ENCODE measurements around the gene FHL2.

Gene FHL2

GRCh38 chr2:105431367-105432043 is 32.7 kb upstream of the FHL2 start:
- no peak overlapping the region for H3K27ac ChIP-seq
- TF ChIP-seq CTCF (IDR thresholded peaks at IDR 0.05): no peak
- H3K9me3 ChIP-seq (ENCODE audit: control insufficient read depth, low read length): no peaks in the 10 kb centered on the region
- H3K4me2 ChIP-seq (ENCODE audit: low read length): no peak overlapping the region
- no peak overlapping the region for H3K9ac ChIP-seq
- H3K27me3 ChIP-seq (ENCODE audit: control insufficient read depth, insufficient read depth, low read length): no peaks in the 10 kb centered on the region
- H2AFZ ChIP-seq: no peak overlapping the region
- no peaks in the 10 kb centered on the region for H3K36me3 ChIP-seq (ENCODE audit: control insufficient read depth, insufficient read depth, low read length)
- no peaks in the 10 kb centered on the region for H3K79me2 ChIP-seq
- H3K4me3 ChIP-seq (ENCODE audit: low read depth, low read length): no peak overlapping the region
- no peaks in the 10 kb centered on the region for H3K4me1 ChIP-seq

GRCh38 chr2:105428387-105429018 is 29.7 kb upstream of the FHL2 start:
- no peaks in the 10 kb centered on the region for H3K9me3 ChIP-seq (ENCODE audit: control insufficient read depth, low read length)
- no peak for TF ChIP-seq CTCF (IDR thresholded peaks at IDR 0.05)
- H3K4me1 ChIP-seq: no peaks in the 10 kb centered on the region
- no peaks in the 10 kb centered on the region for H3K27me3 ChIP-seq (ENCODE audit: control insufficient read depth, insufficient read depth, low read length)
- no peak overlapping the region for H3K4me2 ChIP-seq (ENCODE audit: low read length)
- H3K36me3 ChIP-seq (ENCODE audit: control insufficient read depth, insufficient read depth, low read length): no peaks in the 10 kb centered on the region
- H3K9ac ChIP-seq: no peak overlapping the region
- H3K27ac ChIP-seq: no peak overlapping the region
- H2AFZ ChIP-seq: no peak overlapping the region
- no peaks in the 10 kb centered on the region for H3K79me2 ChIP-seq
- H3K4me3 ChIP-seq (ENCODE audit: low read depth, low read length): no peak overlapping the region

GRCh38 chr2:105427485-105427884 is 28.6 kb upstream of the FHL2 start:
- H3K9ac ChIP-seq: no peak overlapping the region
- H3K27me3 ChIP-seq (ENCODE audit: control insufficient read depth, insufficient read depth, low read length): no peaks in the 10 kb centered on the region
- H2AFZ ChIP-seq: no peak overlapping the region
- no peak for TF ChIP-seq CTCF (IDR thresholded peaks at IDR 0.05)
- H3K36me3 ChIP-seq (ENCODE audit: control insufficient read depth, insufficient read depth, low read length): no peaks in the 10 kb centered on the region
- no peak overlapping the region for H3K4me3 ChIP-seq (ENCODE audit: low read depth, low read length)
- no peaks in the 10 kb centered on the region for H3K4me1 ChIP-seq
- H3K79me2 ChIP-seq: no peaks in the 10 kb centered on the region
- H3K27ac ChIP-seq: no peak overlapping the region
- no peaks in the 10 kb centered on the region for H3K9me3 ChIP-seq (ENCODE audit: control insufficient read depth, low read length)
- no peak overlapping the region for H3K4me2 ChIP-seq (ENCODE audit: low read length)

DNA sequence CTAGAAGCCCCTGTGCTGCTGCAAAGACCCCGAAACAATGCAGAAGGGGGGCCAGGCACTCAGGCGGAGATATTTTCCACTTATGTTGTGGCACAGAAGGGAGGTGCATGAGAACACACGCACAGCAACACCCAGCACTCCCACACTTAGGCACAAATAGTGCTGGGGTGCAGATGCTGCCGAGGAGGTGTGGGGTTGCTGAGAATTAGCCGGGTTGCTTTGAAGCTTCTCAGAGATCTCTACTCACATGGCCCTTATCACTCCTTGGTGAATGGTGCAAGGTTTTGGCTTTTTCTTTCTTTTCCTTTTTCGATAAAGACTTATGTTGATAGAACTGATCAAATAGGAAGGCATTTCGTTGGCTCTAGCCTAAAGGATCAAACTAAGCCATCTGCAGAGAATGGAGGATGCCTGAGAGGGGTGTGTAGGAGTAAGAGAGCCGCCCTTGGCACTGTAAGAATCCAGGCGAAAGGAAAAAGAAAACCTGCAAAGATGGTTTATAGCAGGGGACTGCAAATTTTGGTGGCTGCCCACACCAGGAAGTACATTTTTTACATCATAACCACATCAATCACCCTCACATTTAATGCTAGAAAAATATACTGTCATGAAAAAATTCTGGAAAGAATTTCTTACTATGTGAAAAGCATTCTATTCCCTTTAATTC is 27.9 kb upstream of the FHL2 start:
- Histone ChIP-seq H3K9me3 (ENCODE audit: control insufficient read depth, low read length) (no peaks in the 10 kb centered on the region), H3K27ac (no peak overlapping the region), H3K4me2 (ENCODE audit: low read length) (no peak overlapping the region), H3K4me3 (ENCODE audit: low read depth, low read length) (no peak overlapping the region), H3K79me2 (no peaks in the 10 kb centered on the region), H3K27me3 (ENCODE audit: control insufficient read depth, insufficient read depth, low read length) (no peaks in the 10 kb centered on the region), H2AFZ (no peak overlapping the region), H3K36me3 (ENCODE audit: control insufficient read depth, insufficient read depth, low read length) (no peaks in the 10 kb centered on the region), H3K4me1 (no peaks in the 10 kb centered on the region), H3K9ac (no peak overlapping the region)
- no peak for TF ChIP-seq CTCF (IDR thresholded peaks at IDR 0.05)
